SK-N-SH (cell line): ENCODE results near the gene INTS1. TPM values are rescaled to one million over a fixed set of nuclear protein-coding genes. Genes with fewer than 3 reads are reported as not detected.

Experiments
- CTCF ChIA-PET: fragments of 300-600, 350-600 bp; formaldehyde crosslinking; extraction: SDS; loops from one replicate; lab custom pipeline; 2021; lab: Yijun Ruan, JAX
- POLR2A ChIA-PET: fragments of 350-600 bp; sonication (Branson Sonifier 250); formaldehyde crosslinking; extraction: SDS; loops from one replicate; lab custom pipeline; 2020; ENCODE audit warnings: antibody characterized with exemption, inconsistent platforms; lab: Yijun Ruan, JAX
- DNase-seq: peaks from one replicate; pipeline ENCODE4 v3.0.0; 2012
- H2AFZ ChIP-seq: fragments of 200-600 bp; sonication (generic); 2 replicates; pipeline ENCODE4 v1.8.1; 2016; ENCODE audit warnings: antibody characterized with exemption, mild to moderate bottlenecking, low read depth
- H3F3A ChIP-seq: fragments of 200-600 bp; sonication (generic); replicated peaks from 2 replicates; pipeline ENCODE3; 2016; ENCODE audit warnings: antibody characterized with exemption, mild to moderate bottlenecking; ENCODE audit not compliant: insufficient read depth
- H3K27ac ChIP-seq, 2 experiments: fragments of 200-500 bp in 1 of 2; fragments of 200-600 bp in 1 of 2; sonication (Bioruptor generic) in 1 of 2; sonication (generic), shearing (Covaris generic) in 1 of 2; 2 replicates each; pipeline versions ENCODE4 v1.5.1 to v1.6.1; 2014 to 2016; ENCODE audit warnings: low read depth in 2 of 2, inconsistent platforms in 1 of 2, low read length in 1 of 2, mild to moderate bottlenecking in 1 of 2, mixed read lengths in 1 of 2
- H3K27me3 ChIP-seq: fragments of 200-600 bp; sonication (generic), shearing (Covaris generic); 2 replicates; pipeline ENCODE4 v1.6.1; 2016; ENCODE audit warnings: mixed run types; ENCODE audit not compliant: insufficient read depth
- H3K36me3 ChIP-seq, 2 experiments: fragments of 200-500 bp in 1 of 2; fragments of 200-600 bp in 1 of 2; sonication (Bioruptor generic) in 1 of 2; sonication (generic) in 1 of 2; replicated peaks in 1 of 2; 2 replicates each; pipeline versions ENCODE3 to v1.5.1; 2014 to 2016; ENCODE audit warnings: low read length in 1 of 2, mild to moderate bottlenecking in 1 of 2; ENCODE audit not compliant: insufficient read depth in 2 of 2, control insufficient read depth in 1 of 2
- H3K4me1 ChIP-seq, 2 experiments: fragments of 200-500 bp in 1 of 2; fragments of 200-600 bp in 1 of 2; sonication (Bioruptor generic) in 1 of 2; sonication (generic), shearing (Covaris generic) in 1 of 2; 2 replicates each; pipeline versions ENCODE4 v1.5.1 to v1.6.1; 2014 to 2016; ENCODE audit warnings: low read depth in 1 of 2, low read length in 1 of 2, mixed run types in 1 of 2; ENCODE audit not compliant: insufficient read depth in 2 of 2, control insufficient read depth in 1 of 2
- H3K4me2 ChIP-seq: fragments of 200-600 bp; sonication (generic), shearing (Covaris generic); 2 replicates; pipeline ENCODE4 v1.6.1; 2017; ENCODE audit warnings: mixed run types
- H3K4me3 ChIP-seq, 2 experiments: fragments of 200-500 bp in 1 of 2; fragments of 200-600 bp in 1 of 2; sonication (Bioruptor generic) in 1 of 2; sonication (generic), shearing (Covaris generic) in 1 of 2; 2 replicates each; pipeline versions ENCODE4 v1.5.1 to v1.8.1; 2014 to 2016; ENCODE audit warnings: low read depth in 2 of 2, inconsistent platforms in 1 of 2, low read length in 1 of 2, mild to moderate bottlenecking in 1 of 2, mixed read lengths in 1 of 2, moderate library complexity in 1 of 2
- H3K79me2 ChIP-seq: fragments of 200-600 bp; sonication (generic); 2 replicates; pipeline ENCODE4 v1.8.1; 2017; ENCODE audit warnings: mild to moderate bottlenecking; ENCODE audit not compliant: insufficient read depth
- H3K9ac ChIP-seq: fragments of 200-600 bp; sonication (generic); 2 replicates; pipeline ENCODE4 v1.6.1; 2017; ENCODE audit warnings: mixed run types
- H3K9me2 ChIP-seq: fragments of 200-600 bp; sonication (generic); 2 replicates; pipeline ENCODE4 v1.6.1; 2017; ENCODE audit warnings: mixed run types
- H3K9me3 ChIP-seq: fragments of 200-600 bp; sonication (generic); 2 replicates; pipeline ENCODE4 v1.6.1; 2017; ENCODE audit warnings: mixed run types, mild to moderate bottlenecking, moderate library complexity
- H4K20me1 ChIP-seq: fragments of 200-600 bp; sonication (generic); 2 replicates; pipeline ENCODE4 v1.6.1; 2017; ENCODE audit warnings: mild to moderate bottlenecking, mixed run types; ENCODE audit not compliant: insufficient read depth
- ELF1 ChIP-seq: IDR thresholded peaks from 2 replicates; pipeline ENCODE4 v1.4.0; 2012
- MAX ChIP-seq: IDR thresholded peaks from 2 replicates; pipeline ENCODE4 v1.4.0; 2012; ENCODE audit warnings: low read depth
- MEF2A ChIP-seq: IDR thresholded peaks from 2 replicates; pipeline ENCODE4 v1.4.0; 2012; ENCODE audit warnings: low read depth, borderline replicate concordance
- NFIC ChIP-seq: IDR thresholded peaks from 2 replicates; pipeline ENCODE4 v1.4.0; 2012; ENCODE audit warnings: borderline replicate concordance
- NRF1 ChIP-seq: IDR thresholded peaks from 2 replicates; pipeline ENCODE4 v1.6.1; 2012; ENCODE audit warnings: low read depth, mild to moderate bottlenecking, low read length
- PBX3 ChIP-seq: IDR thresholded peaks from 2 replicates; pipeline ENCODE4; 2012
- POLR2AphosphoS5 ChIP-seq: IDR thresholded peaks from 2 replicates; pipeline ENCODE4 v1.6.1; 2012; ENCODE audit warnings: low read depth, low read length
- RAD21 ChIP-seq: IDR thresholded peaks from 2 replicates; pipeline ENCODE4 v1.6.1; 2012; ENCODE audit warnings: mild to moderate bottlenecking, low read length
- RFX5 ChIP-seq: IDR thresholded peaks from 2 replicates; pipeline ENCODE4 v1.6.1; 2012; ENCODE audit warnings: mild to moderate bottlenecking, improper control_type of control experiment, low read length
- RXRA ChIP-seq: IDR thresholded peaks from 2 replicates; pipeline ENCODE4 v1.4.0; 2012; ENCODE audit warnings: low read depth, mild to moderate bottlenecking, borderline replicate concordance
- SIN3A ChIP-seq: IDR thresholded peaks from 2 replicates; pipeline ENCODE4 v1.6.1; 2012; ENCODE audit warnings: low read depth, mild to moderate bottlenecking, low read length, moderate library complexity, borderline replicate concordance
- SMC3 ChIP-seq: IDR thresholded peaks from 2 replicates; pipeline ENCODE4 v1.6.1; 2012; ENCODE audit warnings: low read depth, low read length, improper control_type of control experiment
- TCF12 ChIP-seq: IDR thresholded peaks from 2 replicates; pipeline ENCODE4 v1.4.0; 2012
- TEAD4 ChIP-seq: IDR thresholded peaks from 2 replicates; pipeline ENCODE4 v1.4.0; 2012; ENCODE audit warnings: mild to moderate bottlenecking, borderline replicate concordance; ENCODE audit not compliant: insufficient read depth
- ZBTB33 ChIP-seq: IDR thresholded peaks from 2 replicates; pipeline ENCODE4 v1.4.0; 2012; ENCODE audit warnings: low read depth, borderline replicate concordance
- WGBS: methylation state at CpG from one replicate; pipeline ENCODE4 v1.1.6; 2017; ENCODE audit warnings: low lambda C conversion rate; 5-methylcytosine and 5-hydroxymethylcytosine counted together
- polyA plus RNA-seq, 3 experiments: library from polyadenylated mRNA; depleted of rRNA; stranded (reverse); fragments of >200 nt; gene quantifications; 2 replicates each; pipeline ENCODE4 v1.2.3, GENCODE V29; 2012
- TF ChIP-seq, protein P1 (sequence below): fragments of 150-350 bp; IDR thresholded peaks from 2 replicates; pipeline ENCODE4 v1.6.1; 2017; ENCODE audit warnings: antibody characterized with exemption, low read length, low read depth, borderline replicate concordance
- TF ChIP-seq, protein P2 (sequence below): IDR thresholded peaks from 2 replicates; pipeline ENCODE4 v1.4.0; 2012; ENCODE audit warnings: low read depth, borderline replicate concordance

Gene INTS1
- polyA plus RNA-seq, 1 of the 3 experiments (the other 2 are of a cell fraction) = 48.1 TPM

GRCh38 chr7:1434165-1434718, 69.9 kb downstream of the INTS1 start:
- H4K20me1 ChIP-seq = peaks cover 23% of the 10 kb centered on the region
- 0 out of 2 replicates have a peak, but pooled peaks cover 7% of the 10 kb centered on the region for H3K27me3 ChIP-seq
- ChIA-PET CTCF (interaction anchor here (0.7 to 10.2 kb wide), 17 partner anchors 9 to 271 kb away, joined by 3 to 175 read pairs (median 27); no protein-coding TSS in a partner anchor), POLR2A (interaction anchor here (0.6 kb wide), 1 partner anchor 32 kb away, joined by 3 read pairs; no protein-coding TSS in a partner anchor)
- no peaks in the 10 kb centered on the region for H3K9me3 ChIP-seq
- H3K27ac ChIP-seq = no peak overlapping the region
- H3K79me2 ChIP-seq = no peaks in the 10 kb centered on the region
- no peaks in the 10 kb centered on the region for H3K9me2 ChIP-seq
- 85% methylated on average over 16 of the region's 35 CpGs for WGBS
- no peak overlapping the region for H3K9ac ChIP-seq
- TF ChIP-seq NFIC (no peak), ZBTB33 (no peak), POLR2AphosphoS5 (no peak), ELF1 (no peak), RFX5 (no peak), MAX (no peak), PBX3 (no peak), RAD21 (no peak), NRF1 (no peak), SIN3A (no peak), TCF12 (no peak), MEF2A (no peak), TEAD4 (no peak), RXRA (no peak), SMC3 (no peak)
- TF ChIP-seq, protein P1, sequence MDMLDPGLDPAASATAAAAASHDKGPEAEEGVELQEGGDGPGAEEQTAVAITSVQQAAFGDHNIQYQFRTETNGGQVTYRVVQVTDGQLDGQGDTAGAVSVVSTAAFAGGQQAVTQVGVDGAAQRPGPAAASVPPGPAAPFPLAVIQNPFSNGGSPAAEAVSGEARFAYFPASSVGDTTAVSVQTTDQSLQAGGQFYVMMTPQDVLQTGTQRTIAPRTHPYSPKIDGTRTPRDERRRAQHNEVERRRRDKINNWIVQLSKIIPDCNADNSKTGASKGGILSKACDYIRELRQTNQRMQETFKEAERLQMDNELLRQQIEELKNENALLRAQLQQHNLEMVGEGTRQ = no peak
- TF ChIP-seq, protein P2, sequence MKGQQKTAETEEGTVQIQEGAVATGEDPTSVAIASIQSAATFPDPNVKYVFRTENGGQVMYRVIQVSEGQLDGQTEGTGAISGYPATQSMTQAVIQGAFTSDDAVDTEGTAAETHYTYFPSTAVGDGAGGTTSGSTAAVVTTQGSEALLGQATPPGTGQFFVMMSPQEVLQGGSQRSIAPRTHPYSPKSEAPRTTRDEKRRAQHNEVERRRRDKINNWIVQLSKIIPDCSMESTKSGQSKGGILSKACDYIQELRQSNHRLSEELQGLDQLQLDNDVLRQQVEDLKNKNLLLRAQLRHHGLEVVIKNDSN = no peak
- TF ChIP-seq, all 33 proteins: peak for 0
- no peaks in the 10 kb centered on the region for H3F3A ChIP-seq
- H3K4me2 ChIP-seq = no peak overlapping the region
- no peaks in the 10 kb centered on the region for H3K4me1 ChIP-seq
- no peak for DNase-seq
- no peak overlapping the region for H2AFZ ChIP-seq
- H3K4me3 ChIP-seq = no peak overlapping the region
- H3K36me3 ChIP-seq = peaks cover 0 to 11% of the 10 kb centered on the region in 2 experiments
